HG03139 (cell line): ENCODE measurements around the gene OR2T1.
"Not testable (repeated sequence)": the region's sequence is repeated elsewhere in the genome, so short reads cannot be mapped to it uniquely, and the experiment has no call there.

Experiments
- ATAC-seq: cut with Tn5 transposase; IDR thresholded peaks from one replicate; pipeline ENCODE4 v1.9.1; 2021; ENCODE audit not compliant: unreplicated experiment

OR2T1 gene, protein sequence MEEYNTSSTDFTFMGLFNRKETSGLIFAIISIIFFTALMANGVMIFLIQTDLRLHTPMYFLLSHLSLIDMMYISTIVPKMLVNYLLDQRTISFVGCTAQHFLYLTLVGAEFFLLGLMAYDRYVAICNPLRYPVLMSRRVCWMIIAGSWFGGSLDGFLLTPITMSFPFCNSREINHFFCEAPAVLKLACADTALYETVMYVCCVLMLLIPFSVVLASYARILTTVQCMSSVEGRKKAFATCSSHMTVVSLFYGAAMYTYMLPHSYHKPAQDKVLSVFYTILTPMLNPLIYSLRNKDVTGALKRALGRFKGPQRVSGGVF

DNA sequence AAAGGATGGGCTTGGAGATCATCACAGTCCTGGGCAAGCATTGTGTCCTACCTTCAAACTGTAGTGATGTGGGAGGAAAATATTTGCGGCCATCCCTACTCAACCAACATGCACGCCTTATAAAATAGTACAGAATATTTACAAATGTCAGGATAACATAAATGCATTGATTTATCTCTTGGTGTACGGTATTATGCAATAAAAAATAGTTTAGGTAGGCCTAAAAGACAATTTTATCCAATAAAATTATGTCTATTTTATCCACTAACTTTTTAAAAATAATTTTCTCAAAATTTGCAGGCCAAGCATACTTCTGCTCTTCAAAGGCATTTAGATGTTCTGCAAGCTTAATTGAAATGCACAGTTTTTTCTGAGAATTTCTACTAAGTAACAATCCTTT is at the start of gene OR2T1:
Gene OR2T1, plus strand, starts transcription at position 301 of the 400 bp plus-strand sequence. CDS start 3,100 bp downstream, outside the sequence.
- ATAC-seq = no peak

DNA sequence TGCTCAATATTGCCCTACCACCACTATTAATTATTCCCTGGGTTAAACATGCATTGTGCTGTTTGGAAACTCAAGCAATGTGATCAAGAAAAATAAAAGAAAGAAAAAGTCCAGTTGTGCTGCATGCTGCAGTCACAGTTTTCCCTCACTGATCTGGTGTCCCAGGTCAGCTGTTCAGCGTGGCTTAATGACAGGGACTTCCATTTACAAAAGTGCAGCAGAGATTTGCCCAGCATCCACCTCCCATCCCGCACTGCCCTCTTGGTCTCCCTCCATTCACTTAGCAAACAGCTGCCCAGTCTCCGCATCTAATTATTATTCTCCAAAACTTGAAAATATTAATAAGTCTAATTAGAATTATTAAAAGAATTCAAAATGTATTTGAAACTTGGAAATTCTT is 43.4 kb upstream of the OR2T1 start:
- no peak for ATAC-seq

DNA sequence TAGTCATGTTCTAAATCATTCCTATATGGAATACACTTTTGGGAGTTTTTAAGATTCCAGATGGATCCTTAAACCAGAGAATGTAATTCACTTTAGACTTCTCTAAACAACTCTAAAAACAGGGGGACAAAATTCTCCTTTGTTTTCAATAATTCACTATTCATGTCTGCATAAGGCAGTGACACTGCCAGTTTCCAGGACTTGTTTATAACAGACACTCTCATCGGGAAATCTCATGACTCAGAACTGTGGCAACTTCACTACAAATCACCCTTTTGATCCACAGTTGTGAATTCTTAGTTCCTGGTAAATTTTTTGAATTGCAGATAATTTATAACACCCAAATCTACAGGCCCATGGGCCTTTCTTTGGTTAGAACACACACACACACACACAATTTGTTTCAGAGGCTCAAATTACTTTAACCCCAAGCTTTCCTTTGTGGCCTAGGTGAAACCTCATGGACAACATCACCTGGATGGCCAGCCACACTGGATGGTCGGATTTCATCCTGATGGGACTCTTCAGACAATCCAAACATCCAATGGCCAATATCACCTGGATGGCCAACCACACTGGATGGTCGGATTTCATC is 41.6 kb upstream of the OR2T1 start, which contains the start of gene OR2T4:
Gene OR2T4, plus strand, starts transcription at position 545 of the 595 bp plus-strand sequence. Its CDS starts 0 bp downstream, at position 545.
- no peak for ATAC-seq

DNA sequence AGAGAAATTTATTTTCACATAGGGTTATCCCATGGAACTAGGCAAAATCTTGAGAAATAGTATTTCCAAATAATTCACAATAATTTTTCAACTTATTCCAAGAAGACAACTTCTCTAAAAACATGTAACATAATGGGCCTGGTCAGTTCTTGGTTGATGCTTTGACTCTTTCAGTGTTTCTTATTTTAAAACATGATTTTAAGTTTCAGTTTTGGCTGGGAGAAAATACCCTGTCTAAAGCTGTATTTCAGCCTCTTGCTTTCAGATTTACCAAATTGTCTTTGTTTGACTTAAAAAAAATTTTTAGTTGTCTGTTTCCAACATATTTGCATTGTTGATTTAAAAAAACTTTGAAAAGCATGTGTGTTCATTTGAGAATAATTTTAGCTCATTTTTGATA is 36.2 kb upstream of the OR2T1 start:
- ATAC-seq = no peak

DNA sequence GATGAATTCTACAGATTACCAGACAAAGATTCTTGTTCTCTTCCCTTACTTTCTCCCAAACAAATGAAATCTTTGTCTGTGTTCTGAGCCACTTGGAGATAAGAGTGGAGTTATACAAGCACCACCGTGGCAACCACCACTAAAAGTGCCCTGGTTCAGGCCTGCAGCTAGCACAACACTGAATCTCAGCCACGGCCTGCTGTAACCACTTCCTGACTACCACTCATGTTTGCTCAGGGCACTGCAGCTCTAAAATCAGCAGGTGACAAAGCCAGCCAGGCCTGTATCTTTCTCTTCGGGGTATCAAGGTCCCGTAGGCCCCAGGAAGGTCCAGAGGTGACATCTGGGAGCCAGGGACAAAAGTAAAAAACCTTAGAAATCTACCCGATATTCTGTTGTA is 30.5 kb upstream of the OR2T1 start:
- no peak for ATAC-seq

DNA sequence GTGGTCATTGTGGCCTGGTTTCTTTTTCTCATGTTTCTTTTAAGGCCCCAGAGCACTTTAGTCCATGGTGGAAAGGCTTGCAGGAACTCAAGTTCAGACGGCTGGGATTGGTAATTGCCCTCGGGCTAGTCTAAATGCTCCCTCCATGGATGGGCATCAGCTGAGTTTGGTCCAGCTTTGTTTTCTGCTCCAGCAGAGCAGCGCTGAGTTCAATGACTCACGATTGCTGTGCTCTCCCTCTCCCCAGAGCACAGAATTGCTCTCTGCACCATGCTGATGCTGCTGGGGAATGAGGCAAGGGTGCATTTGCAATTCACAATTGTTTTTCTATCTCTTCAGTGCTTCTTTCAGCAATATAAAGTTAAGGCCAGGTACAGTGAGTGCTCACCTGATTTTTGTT is 29.1 kb upstream of the OR2T1 start:
- no peak for ATAC-seq

DNA sequence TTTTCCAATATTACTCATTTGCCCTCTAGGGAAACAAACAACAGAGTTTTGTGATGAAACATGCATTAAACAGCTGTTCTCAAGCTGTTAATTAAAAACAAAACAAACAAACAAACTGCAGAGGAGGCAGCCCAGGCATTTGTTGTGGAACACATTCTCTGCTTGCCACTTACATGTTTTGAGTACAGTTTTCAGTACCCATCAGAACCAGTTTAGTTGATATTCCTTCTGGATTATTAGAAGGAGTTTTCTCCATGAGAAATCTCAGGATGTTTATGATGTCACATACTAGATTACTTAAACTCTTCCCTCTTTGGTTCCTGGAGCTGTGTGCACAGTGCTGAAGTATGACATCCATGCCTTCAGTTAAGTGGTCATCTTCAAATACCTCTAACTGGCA is 27.4 kb upstream of the OR2T1 start, which contains the start of gene OR2T6:
Gene OR2T6, plus strand, starts transcription at position 301 of the 400 bp plus-strand sequence. CDS start 11,863 bp downstream, outside the sequence.
- ATAC-seq = no peak

DNA sequence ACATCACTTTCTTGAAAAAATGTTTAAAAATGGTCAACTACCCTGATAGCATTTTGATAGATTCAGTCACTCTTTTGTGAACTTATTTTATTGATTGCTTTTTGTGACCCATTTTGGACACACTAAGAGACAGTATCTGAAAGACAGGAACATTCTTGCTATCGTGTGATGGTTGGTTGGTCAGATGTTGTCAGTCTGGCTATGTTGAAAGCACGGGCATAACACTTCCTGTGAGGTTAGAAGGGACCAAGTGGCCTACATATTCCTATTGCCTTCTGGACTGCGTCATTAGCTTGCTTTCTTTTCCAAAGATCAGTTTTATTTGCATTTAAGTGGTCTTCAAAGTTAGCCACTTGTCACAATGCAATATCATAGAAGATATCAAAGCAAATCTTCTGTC is 25.9 kb upstream of the OR2T1 start:
- ATAC-seq = no peak

DNA sequence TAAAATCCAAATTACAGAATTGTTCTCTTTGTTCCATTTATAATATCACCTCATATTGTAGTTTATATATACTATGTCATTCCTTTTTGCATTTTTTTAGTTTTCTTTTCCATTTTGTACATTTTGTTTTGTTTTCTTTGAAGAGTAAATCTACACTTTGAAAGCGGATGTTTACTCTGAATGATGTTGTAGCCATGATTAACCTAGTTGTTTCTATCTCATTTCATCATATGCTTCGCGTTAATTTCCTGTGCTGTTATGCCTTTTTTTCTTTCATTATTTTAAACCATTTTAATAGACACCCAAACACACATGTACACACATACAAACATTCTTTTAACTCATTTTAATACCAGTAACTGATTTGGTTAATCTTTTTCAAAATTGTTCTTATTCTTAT is 22.0 kb upstream of the OR2T1 start:
- no peak for ATAC-seq

DNA sequence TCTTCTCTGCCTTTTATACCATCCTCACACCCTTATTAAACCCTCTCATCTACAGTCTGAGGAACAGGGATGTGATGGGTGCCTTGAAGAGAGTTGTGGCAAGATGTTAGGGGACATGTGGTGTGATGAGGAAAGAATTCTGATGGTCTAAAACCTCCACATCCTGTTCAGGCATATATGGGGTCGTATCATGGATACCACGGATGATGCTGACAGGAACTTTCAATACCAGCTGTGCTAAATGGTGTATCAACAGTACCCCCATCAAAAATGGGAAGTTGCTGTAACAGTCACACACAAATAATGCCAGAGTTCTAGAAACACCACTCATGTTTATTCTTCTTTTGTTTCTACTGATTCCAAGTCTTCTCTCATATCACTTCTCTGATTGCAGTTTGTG is 14.4 kb upstream of the OR2T1 start:
- no peak for ATAC-seq

DNA sequence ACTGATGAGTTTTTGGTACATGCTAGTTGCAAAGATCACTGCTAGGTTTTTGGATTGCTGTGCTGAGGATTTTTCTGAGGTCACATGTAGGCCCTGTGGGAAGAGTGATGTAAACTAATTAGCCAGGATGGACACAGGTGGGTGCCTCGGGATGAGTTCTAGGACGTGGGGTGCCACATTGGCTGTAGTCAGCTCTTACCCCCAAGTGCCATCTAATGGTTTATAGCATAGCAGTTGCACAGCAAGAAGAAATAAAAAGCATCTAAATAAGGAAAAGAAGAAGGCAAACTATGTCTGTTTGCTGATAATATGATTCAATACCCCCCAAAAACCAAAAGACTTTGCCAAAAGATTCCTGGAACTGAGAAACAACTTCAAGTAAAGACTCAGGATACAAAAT is 9.8 kb upstream of the OR2T1 start:
- ATAC-seq = no peak

DNA sequence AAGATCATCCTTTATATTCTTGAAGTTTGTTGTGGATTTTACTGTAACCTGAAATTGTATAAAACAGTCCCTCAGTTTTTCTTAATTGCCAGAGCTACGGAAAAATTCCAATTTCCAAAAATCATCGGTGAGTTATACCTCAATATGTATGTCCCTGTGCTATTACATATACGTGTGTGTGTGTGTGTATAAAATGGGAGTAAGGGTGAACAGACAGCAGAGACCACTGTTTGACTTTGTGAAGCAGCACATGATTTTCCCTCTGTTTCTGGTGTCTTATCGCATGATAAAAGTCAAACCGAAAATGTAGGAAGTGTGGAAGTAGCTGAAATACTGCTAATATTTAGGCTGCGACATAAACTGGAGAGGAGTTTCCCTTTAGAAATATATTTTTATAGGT is 1.2 kb downstream of the OR2T1 start:
- ATAC-seq = no peak

DNA sequence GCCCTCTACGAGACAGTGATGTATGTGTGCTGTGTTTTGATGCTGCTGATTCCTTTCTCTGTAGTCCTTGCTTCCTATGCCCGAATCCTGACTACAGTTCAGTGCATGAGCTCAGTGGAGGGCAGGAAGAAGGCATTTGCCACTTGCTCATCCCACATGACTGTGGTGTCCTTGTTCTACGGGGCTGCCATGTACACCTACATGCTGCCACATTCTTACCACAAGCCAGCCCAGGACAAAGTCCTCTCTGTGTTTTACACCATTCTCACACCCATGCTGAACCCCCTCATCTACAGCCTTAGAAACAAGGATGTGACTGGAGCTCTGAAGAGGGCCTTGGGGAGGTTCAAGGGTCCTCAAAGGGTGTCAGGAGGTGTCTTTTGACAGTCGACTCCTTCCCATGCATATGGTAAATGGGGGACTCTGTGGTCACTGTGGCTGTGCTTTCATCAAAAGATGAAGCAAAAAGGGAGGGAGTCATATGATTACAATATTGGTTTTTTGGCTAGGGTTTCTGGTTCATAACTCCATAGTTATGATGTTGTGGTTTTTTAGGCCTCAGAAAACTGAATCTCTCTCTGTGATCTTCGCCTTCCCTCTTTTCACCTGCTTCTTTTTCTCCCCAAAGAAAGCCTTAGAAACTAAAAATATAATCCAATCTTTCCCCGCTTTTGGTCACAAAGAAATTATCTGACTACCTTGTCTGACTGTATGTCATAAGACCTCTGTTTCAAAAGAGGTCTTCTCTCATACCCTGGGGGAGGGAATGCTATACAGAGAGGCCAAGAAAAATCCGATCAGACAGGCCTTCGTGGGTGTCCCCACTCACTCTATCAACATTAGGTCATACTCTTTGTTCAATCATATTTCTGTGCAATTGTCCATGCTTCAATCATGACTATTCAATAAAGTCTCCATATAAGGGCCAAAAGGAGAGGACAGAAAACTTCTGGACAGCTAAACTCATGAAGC is 4.2 kb downstream of the OR2T1 start:
- no peak for ATAC-seq

DNA sequence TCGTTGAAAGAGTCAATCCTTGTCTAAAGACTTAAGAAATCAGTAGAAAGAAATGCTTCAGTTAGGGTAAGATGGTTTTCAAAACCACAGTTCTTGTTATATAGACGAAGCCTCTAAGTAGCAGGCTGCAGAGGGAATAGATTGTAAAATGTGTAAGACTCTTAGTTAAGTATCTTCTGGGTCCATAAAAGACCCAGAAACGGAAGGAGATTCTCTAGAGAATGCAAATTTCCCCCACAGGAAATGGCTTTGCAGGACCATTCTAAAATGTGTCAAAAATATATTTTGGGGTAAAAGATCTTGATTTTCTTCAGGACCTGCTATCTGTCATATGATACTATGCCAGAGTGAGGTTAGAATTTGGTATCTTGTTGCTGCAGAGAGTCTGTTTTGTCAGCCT is 13.4 kb downstream of the OR2T1 start:
- ATAC-seq = no peak

DNA sequence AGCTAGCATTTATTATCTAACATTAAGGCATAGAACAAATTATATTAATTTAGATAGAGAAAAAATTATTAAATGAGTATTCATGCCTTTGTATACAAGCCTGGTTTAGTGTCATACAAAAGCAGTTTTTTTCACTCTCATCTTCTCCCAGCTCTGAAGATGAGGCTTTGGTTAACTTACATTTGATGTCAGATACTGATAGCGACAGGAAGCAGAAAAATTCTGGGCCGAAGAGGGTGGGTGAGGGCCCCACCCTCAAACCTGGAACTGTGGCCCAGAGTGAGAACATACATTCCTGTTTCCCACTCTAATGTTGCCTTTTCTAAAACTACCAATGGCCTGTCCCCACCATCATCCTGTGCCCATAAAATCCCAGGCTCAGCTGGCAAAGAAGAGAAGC is 15.0 kb downstream of the OR2T1 start:
- ATAC-seq = no peak

DNA sequence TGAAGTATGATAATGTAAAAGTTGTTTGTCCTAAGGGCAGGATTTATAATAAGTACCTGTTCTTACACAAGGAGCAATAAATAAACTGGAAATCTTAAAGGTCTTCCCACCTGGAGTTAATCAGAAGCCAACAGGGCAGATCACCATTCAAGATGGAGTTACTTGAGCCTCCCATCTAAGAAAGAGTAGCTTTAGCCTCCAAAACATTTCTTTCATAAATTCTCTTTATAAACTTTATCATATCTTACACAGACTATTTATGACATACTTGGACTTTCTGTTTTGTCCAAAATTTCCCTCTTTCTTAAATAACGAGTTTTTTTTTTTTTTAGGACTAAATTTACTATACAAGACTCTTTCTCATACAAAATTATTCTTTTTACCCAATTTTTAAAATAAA is 18.5 kb downstream of the OR2T1 start:
- ATAC-seq = no peak

DNA sequence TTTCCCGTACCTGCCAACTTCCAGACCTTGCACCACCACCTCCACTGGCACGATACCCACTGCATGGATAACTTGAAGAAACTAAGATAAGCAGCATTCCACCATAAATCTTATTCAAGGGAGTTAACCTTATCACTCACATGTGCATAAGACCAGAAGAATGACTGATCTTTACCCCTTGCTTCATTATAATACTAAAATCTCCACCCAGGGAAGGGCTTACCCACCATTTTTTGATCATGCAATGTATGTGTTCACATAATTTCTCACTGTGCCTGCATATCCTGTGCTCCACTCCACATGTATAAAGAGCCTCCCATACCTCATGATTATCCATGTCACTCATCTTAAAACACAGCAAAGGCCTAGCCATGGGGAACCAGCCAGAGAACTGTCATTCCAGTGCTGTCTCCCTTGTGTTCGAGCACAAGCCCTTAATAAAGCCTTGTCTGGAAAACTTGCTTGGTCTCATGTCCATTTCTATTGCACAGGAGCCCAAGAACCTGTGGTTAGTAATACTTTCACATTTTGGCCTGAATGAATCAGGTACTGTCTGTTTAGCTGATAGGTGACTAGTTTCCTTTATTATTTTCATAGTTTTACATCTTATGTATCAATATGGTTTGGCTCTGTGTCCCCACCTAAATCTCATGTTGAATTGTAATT is 24.8 kb downstream of the OR2T1 start:
- peak; percentile 51 for ATAC-seq

DNA sequence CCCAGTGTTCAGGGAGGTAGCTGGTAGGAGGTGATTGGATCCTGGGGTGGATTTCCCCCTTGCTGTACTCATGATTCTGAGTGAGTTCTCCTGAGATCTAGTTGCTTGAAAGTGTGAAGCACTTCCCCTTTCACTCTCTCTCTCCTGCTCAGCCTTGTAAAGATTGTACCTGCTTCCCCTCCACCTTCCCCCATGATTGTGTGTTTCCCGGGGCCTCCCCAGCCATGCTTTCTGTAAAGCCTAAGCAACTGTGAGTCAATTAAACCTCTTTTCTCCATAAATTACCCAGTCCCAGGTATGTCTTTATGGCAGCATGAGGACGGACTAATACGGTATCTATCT is 25.3 kb downstream of the OR2T1 start:
- peak; percentile 97 for ATAC-seq

DNA sequence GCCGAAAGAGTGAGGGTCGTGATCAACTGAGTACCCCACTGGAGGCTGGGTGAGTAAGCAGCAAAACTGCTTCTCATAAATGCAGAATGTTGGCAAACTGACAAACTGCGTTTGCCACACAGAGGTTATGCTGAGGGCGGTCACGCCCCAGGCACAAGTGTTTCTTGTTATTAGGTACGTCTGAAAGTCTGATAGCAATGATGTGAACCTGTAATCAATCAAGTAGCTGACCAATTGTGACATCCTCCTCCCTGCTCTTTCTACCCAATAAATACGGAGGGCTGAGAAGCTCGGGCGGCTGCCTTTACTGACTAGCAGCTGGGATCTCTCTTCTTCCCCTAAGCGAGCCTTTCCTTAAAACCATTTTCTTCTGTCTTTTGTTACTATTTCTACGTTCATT is 28.8 kb downstream of the OR2T1 start:
- ATAC-seq = not testable (repeated sequence)

DNA sequence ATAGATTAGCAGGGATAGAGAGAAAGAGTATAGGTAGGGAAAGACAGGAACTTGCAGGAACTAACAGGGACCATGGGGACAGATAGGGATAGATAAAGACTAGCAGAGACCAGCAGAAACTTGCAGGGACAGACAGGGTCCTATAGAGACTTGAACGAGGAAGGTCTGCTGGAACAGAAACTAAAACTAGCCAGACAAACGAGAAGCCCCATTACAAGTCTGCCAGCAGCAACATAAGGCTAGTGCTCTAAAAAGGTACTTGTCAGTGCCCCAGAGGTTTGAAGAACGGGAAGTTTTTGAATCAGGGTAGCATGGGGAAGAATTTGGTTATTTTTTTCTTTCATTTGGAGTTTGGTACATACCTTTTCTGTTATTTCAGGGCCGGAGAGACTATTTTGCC is 29.4 kb downstream of the OR2T1 start:
- not testable (repeated sequence) for ATAC-seq

DNA sequence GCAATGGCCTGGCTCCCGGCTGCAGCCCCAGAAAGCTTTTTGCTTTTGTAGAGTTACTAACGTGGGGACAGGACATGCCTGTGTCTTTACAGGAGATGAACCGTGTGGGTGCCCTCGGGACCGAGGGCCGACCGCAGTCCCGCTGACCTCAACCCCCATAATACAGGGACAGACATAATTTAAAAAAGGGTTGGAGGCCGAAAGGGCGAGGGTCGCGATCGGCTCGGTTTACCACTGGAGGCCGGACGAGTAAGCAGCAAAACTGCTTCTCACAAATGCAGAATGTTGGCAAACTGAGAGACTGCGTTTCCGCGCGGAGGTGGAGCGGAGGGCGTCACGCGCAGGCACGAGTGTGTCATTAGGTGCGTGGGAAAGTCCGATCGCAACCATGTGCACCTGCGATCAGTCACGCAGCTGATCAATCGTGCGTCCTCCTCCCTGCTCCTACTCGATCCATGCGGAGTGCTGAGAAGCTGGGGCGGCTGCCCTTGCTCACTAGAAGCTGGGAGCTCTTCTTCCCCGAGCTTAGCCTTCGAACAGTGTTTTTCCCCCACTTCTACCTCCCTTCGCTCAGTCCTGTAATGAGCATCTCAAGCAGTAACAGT is 31.1 kb downstream of the OR2T1 start:
- not testable (repeated sequence) for ATAC-seq
